GM18867 (cell line): ENCODE results near the gene SPRR4.
A peak's percentile ranks its signal among the peaks of the same experiment; 100 is the strongest.

Experiments
- ATAC-seq: cut with Tn5 transposase; IDR thresholded peaks from one replicate; pipeline ENCODE4 v1.9.1; 2021; ENCODE audit warnings: mild to moderate bottlenecking, moderate library complexity; ENCODE audit not compliant: unreplicated experiment

SPRR4 gene

DNA sequence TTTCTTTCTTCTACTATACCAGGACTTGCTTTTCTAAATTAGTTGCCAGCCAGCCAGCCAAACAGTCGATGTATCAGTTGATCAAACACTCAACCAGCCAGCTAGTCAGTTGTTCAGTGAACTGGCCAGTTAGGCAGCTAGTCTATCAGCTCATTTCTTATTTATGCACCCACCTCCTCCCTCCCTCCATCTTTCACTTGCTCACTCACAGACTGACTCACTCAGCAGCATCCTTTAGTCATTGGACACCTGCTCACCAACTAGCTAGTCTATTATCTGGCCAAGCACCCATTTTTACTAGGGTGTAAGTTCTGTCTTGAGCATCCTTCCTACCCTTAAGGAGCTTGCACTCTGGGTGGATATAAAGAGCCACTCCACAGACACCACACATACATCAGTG, 5.9 kb upstream of the SPRR4 start:
- no peak for ATAC-seq

DNA sequence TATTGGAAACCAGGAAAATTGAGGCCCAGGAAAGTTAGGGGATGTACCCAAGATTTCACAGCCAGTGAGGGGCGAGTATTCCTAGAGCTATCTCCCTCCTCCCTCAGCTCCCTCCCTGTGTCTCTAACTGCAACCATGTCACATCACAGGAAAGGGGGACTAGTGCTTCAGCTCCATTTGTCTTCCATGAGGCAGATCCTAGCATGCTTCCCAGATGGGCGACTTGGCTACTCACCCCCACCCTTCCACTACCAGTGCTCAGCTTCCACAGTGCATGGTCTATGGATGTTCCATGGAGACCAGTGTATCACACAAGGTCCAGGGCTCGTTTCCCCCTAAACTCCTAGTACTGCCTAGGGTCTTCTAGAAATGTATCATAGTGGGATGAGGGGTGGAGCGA, 4.6 kb upstream of the SPRR4 start:
- no peak for ATAC-seq

DNA sequence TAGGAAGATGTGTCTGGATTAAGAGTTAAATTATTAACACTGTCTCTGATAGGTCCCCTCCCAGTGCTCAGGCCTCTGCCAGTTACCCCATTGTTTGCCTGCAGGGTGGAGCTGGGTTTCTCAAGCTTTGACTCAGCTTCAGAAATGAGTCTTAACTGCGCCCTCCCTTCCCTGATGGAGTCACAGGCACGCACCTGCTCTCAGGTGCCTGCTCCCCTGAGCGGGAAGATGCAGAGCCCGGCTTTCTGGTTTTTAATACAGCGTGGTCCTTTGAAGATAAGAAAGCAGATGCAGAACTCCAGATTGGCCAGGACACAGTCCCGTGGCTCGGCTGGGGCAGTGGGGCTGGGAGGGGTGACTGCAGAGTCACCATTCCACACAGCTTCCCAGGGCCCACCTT, 3.2 kb upstream of the SPRR4 start:
- peak; percentile 38 for ATAC-seq

DNA sequence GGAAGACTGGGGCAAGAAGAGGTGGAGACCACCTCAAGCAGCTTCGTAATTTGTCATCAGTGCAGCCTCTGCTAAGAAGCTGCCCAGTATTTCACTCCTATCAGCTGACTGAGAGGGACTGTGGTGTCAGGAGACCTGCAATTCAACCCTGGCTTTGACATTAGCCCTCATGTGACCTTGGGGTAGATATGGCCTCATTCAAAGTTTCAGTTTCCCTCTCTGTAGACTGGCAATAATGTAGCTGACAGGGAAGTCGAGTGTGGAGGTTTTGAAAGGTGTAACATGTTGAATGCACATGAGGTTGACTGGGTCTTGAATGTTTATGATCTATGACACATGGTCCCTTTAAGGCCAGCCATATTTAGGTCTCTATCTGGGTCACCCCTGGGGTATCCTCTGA, 2.2 kb upstream of the SPRR4 start:
- ATAC-seq = peak; percentile 98

DNA sequence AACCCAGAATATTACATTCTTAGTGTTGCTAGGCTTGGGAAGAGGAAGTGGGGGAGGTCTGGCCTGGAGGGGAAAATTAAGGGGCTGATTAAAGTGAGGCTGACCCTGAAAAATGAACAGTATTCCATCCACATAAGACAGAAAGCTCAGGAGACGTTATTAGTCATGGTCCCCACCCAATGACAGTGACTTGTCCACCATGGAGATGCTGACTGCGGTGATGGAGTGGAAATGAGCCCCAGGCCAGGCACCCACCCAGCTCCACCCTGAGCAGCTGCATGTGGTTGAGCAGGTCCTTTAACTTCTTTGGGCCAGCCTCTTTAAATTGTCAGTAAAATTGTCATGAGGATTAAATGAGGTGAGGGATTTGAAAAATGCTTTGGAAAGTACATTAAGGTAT, 1.4 kb upstream of the SPRR4 start:
- ATAC-seq = no peak

DNA sequence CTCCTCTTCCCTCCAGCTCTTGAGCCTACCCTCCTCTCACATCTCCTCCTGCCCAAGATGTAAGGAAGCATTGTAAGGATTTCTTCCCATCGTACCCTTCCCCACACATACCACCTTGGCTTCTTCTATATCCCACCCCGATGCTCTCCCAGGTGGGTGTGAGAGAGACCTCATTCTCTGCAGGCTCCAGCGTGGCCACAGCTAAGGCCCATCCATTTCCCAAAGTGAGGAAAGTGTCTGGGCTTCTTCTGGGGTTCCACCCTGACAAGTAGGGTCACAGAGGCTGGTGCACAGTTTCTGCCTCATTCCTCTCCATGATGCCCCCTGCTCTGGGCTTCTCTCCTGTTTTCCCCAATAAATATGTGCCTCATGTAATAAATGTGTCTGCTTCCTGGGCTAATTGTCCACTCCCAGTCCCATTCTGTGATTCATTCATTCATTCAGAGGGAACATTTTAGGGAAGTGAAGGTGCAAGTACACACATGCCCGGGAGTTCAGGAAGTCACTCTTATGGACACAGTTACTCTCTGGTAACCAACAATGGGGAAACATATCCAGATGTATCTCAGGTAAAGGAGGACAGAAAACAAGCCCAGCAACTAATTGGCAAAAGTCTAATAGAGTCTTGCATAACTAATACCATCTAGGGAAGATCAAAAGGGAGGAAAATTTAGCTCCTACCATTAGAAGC, 1.9 kb downstream of the SPRR4 start:
- no peak for ATAC-seq

DNA sequence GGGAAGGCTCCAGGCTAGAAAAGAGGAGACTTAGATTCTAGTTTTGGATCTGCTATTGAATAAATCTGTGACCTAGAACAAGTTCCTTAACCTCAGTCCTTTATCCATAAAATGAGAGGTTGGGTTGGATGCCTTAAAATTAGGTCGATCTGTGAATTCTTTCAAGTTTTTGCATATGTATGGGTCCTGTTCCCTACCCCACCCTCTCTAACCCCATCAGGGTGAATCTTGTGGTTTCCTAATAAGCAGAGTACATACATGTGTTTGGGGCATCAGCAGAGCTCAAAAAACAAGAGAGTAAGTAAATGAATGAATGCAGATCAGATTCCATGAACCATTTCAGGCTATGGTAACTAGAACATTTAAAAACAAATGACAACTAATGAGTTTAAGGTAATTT, 6.2 kb downstream of the SPRR4 start:
- no peak for ATAC-seq

DNA sequence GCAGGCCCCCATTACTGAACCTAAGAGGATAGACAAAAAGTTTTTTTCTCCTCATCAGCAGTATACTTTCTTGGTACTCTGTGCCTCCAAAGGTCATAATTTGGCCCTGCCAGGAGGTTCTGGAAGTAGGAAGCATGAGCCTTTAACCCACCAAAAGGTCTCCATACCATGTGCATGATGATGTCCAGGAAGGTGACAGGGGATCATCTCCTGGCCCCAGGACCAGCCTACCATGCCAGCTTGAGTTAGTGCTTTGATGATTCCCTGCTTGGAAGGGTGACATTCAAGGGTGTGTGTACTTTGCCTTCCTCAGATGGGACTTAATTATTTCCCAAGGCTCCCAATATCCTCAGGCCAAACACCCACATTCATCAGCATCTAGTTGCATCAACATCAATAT, 7.2 kb downstream of the SPRR4 start:
- ATAC-seq = no peak

DNA sequence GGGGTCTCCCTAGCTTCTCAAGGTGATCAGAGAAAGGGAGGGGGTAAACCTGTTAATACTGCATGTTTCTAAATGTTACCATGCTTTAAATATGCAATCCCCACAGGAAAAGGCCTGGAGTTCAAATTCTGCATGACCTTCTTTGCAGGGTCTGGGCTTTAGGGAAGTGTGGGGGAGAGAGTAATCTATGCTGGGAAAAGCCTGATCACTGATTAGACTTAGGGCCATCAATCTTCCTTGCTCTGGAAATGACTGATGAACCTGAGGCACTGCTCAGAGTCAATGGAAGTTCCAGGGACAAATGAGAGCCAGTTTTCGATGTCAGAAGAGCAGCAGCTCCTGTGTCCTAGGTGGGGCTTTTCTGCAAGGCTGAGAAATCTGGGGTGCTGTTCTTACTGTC, 10.2 kb downstream of the SPRR4 start:
- no peak for ATAC-seq

DNA sequence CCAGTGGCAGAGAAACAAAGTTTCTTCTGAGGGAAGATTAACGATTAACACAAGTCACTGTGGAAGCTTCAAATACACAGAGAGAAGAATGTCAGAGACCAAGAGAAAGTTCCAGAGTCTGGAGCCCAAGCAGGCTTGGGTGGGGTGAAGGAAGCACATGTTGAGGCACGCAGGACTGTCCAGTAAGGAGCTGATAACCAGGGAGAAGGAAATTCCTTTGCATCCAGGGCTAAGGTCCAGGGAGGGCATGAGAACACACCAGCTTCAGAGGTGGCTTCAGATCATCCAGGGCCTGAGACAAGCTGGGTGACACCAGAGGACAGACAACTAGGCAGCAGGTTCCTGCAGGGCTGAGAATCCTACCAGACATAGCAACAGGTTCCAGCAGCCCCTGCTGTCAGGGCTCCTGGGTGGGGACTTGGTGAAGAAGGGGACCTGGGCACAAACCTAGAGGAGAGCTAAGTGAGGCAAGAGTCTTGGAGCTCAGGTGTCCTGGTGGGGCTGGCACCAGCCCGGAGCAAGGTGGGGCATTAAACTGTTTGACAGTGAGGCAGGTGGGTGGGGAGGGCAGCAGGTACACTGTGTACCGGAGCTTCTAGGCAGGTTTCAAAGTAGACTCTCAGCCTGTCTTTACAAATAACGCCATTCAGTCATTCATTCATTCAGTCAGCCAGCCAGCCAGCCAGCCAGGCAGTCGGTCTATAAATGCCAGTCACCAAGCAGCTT, 10.9 kb downstream of the SPRR4 start:
- ATAC-seq = no peak

DNA sequence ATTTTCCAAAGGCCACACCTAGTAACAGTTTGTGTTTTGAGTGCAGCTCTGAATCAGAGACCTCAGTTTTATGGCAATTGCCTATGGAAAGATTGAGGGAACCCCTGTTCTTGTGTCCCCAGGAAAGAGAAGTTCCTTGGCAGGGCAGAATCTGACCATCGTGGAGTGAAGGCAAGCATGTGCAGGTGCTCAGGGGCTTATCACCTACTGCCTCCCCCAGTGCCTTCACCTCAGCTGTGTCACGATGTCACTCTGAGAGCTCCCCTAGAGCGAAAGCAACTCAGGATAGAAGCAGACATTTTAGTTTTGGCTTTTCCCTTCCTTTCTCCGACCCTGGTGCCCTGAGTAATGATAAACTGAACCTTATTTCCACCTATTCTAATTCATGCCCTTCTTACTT, 11.6 kb downstream of the SPRR4 start:
- no peak for ATAC-seq

DNA sequence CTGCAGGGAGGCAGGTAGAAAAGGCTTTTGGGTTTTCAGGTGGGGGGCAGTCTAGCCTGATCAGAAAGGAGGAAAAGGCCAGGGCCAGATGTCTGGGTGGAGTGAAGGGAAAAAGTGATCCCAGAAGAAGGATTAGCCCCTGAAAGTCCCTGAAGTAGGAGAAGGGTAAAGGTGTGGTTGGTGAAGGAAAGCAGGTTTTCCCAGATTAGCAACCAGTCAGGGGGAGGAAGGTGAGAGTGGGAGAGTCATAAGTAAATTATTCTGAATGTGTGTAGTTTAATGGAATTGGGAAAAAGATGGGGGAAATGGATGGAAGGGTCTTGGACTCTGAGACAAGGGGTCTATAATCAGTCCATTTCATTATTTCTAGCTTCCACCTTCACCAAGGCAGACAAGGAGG, 12.8 kb downstream of the SPRR4 start:
- ATAC-seq = no peak

DNA sequence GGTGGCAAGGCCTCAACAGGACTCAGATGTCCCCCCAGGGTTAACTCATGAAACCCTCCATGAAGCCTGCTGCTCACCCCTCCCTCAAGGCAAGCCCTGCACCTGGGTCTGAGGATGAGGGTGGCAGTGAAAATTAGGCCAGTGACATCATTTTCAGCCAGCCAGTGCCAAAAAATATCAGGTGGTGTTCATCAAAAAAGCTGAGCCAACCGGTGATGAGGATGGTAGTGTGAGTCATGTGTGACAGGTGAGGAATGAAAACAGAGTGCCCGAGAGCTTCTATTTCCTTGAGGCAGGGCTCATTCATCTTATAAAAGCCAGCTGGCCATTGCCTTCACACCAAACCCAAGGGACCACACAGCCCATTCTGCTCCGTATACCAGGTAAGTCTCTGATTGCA, 13.3 kb downstream of the SPRR4 start, which contains the start of gene SPRR1A:
Gene SPRR1A (plus strand): TSS at position 339 of the 400 bp plus-strand sequence. CDS start 1,150 bp downstream, outside the sequence.
- no peak for ATAC-seq

DNA sequence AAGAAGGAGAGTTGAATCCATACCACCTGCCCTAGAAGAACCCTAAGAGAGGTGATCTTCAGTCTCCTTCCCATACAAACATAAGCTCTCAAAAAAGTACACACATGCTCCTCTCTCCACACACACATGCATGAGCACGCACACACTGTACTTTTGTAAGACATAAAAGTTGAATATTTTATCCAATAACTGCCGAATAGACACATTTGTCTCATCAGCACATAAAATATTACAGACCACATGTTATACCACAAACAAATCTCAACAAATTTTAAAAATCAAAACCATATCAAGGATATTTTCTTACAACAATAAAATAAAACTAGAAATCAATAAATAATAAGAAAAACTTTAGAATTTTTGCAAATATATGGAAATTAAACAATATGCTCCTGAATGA, 16.1 kb downstream of the SPRR4 start:
- no peak for ATAC-seq

DNA sequence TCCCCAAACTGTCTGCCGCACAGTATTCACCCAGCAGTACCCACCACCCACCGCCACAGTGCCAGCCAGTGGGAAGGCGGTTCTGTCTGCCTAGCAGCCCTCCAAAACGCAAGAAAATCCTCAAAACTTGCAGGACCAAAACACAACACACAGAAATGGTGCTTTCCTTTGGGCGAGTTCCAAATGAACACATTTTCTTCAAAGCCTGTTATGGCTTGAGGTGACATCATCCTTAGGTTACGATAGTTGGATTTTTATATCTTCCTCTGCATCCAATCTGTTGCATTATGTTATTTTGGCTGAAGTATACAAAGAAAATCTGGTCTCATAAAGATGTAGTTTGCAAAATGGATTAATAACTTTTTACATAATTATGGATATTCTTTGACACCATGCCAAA, 22.7 kb downstream of the SPRR4 start:
- no peak for ATAC-seq

DNA sequence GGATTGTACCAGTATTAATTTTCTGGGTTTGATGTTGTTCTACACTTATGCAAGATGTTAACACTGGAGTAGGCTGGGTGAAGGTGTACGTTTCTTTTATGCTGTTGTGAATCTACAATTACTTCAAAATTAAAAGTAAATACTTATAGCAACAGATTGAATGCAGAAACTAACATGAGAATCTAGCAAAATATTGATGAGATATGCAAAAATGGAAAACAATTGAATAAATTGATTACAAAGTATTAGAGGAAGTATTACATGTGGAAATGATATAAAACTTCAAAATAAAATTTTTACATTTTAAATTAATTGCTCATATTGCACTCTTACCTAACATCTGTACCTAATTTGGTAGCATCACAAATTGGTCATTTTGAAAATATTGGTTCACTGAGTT, 25.4 kb downstream of the SPRR4 start:
- ATAC-seq = no peak

DNA sequence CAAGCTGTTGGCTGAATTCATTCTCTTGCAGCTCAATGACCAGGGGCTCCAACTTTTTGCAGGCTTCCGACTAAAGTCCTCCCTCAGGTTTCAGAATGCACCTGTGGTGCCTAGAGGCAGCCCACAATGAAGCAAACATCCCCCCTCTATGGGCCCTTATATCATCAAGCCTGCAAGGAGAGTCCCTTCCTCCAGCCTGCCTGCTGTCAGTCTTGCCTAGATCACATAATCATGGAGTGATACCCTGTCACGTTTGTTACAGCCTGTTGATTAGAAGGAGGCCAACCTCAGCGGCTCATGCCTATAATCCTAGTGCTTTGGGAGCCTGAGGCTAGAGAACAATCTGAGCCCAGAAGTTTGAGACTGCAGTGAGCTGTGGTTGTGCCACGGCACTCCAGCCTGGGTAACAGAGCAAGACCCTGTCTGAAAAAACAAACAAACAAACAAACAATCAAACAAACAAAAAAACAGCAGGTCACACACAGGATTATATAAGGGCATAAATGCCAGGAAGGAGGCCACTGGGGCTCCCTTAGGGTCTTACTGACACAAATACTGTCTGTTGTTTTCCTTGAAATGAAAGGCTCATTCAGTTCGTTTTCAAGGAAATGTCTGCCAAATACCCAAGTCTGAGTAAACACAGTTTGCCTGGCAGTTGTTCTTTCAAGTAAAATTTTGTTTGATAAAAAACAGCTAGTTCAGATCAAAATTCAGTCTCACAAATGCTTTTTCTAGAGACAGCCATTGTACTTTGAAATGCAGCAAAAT, 26.4 kb downstream of the SPRR4 start:
- no peak for ATAC-seq

DNA sequence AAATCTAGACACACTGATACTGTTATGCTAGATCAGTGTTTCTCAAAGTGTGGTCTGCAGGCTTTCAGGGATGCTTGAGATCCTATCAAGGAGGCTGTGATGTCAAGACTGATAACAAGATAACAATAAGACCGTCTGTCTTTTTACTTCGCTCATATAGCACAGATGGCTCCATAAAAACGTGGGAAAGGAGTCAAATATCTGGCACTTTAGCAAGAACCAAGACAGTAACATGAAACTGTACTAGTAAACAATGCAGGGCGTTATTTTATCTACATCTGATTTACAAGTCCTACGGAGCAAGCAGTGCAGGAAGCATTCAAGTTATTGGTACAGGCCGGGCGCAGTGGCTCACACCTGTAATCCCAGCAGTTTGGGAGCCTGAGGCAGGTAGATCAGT, 27.5 kb downstream of the SPRR4 start:
- ATAC-seq = no peak

DNA sequence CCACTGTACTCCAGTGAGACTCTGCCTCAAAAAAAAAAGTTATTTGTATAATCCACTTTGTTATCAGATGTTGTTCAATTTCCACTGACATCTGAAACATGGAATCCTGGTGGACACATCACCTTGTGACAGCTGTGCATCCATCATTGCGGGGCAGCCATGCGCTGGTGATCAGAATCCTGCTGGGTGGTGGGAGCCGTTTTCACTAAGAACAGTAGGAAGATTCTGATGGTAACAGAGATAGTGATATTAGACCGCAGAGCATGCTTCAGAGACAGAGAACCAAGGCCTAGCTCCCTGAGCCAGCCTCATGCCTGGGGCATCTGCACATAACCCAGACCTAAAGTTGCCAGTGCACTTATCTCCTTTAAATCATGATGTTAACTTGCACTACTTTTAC, 28.0 kb downstream of the SPRR4 start:
- no peak for ATAC-seq

DNA sequence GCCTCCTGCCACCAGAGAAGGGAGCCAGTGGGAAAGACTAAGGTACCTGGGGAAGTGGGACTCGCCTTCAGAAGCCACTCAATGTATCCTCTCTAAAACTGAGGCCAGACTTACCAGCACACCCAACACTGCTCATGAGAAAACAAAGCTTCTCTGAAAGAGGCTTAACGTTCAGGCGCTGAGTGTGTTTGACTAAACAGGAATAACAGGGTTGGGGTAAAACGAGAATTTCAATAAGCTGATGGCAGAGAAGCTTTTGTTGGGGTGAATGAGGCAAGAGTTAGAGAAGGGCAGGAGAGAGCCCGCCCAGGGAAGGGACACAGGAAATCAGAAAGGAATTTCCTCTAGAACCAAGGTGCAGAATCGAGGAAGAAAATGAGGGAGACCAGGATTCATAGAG, 29.4 kb downstream of the SPRR4 start:
- ATAC-seq = no peak

DNA sequence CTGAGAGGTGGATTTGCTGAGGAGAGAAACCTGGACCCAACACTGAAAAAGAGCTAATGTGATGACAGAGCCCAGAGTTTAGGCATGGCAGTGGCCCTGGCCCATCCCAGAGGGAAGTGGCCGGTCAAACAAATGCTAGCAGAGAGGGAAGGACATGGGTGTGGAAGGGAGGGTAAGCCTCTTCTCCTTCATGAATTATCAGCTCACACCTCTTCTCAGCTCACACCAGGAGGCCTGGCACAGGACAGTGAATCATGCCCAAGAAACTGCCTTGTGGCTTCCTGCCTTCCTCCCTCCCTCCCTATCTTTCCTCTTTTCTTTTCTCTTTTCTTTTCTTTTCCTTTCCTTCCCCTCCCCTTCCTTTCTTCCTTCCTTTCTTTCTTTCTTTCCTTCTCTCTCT, 29.8 kb downstream of the SPRR4 start:
- ATAC-seq = no peak

DNA sequence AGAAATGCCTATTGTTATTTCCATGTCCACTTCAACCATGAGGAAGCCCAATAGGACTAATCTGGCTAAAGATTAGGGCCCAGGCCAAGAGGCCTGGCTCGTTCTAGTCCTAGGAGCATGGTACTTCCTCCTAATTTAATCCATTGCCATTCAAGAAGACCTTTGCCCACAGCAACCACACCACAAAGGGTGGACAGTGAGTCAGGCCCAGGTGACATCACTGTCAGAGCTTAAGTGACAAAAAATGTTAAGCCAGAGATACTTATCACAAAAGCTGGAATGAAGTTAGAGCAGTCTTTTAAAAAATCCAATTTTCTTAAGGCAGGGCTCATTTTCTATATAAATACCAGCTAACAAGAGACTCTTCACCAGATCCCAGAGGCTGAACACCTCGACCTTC, 30.9 kb downstream of the SPRR4 start, which contains the start of gene SPRR3:
Gene SPRR3 (plus strand): TSS at position 368 of the 400 bp plus-strand sequence. CDS start 1,272 bp downstream, outside the sequence.
- ATAC-seq = no peak
